Measurements from ENCODE around the gene SORBS1.

Gene SORBS1

GRCh38 chr10:95335933-95336699 lies 225.1 kb downstream of the SORBS1 start:
- no peak for DNase-seq

- DNase-seq, result no peak
Observed at GRCh38 chr10:95334805-95335144, 226.4 kb downstream of the SORBS1 start.

- no peak for DNase-seq
Observed at GRCh38 chr10:95333997-95334804, 227.0 kb downstream of the SORBS1 start.

- DNase-seq, result no peak
Observed at GRCh38 chr10:95332666-95333249, 228.4 kb downstream of the SORBS1 start.

GRCh38 chr10:95331596-95332130 lies 229.5 kb downstream of the SORBS1 start:
- no peak for DNase-seq

GRCh38 chr10:95330966-95331453 lies 230.2 kb downstream of the SORBS1 start:
- DNase-seq, result no peak

GRCh38 chr10:95329296-95329695 lies 231.9 kb downstream of the SORBS1 start:
- no peak for DNase-seq

- DNase-seq, result no peak
Observed at GRCh38 chr10:95328013-95328412, 233.2 kb downstream of the SORBS1 start.

- no peak for DNase-seq
Observed at GRCh38 chr10:95327367-95327766, 233.8 kb downstream of the SORBS1 start.

GRCh38 chr10:95326396-95326795 lies 234.8 kb downstream of the SORBS1 start:
- no peak for DNase-seq

GRCh38 chr10:95325863-95326262 lies 235.3 kb downstream of the SORBS1 start:
- no peak for DNase-seq

GRCh38 chr10:95324436-95325268 lies 236.5 kb downstream of the SORBS1 start:
- DNase-seq, result no peak

- no peak for DNase-seq
Observed at GRCh38 chr10:95321554-95322301, 239.4 kb downstream of the SORBS1 start.

GRCh38 chr10:95319239-95319638 lies 241.9 kb downstream of the SORBS1 start:
- DNase-seq, result no peak

GRCh38 chr10:95315509-95315908 lies 245.7 kb downstream of the SORBS1 start:
- DNase-seq, result no peak

GRCh38 chr10:95314192-95314918 lies 246.8 kb downstream of the SORBS1 start:
- no peak for DNase-seq

- no peak for DNase-seq
Observed at GRCh38 chr10:95312986-95313495, 248.1 kb downstream of the SORBS1 start.

GRCh38 chr10:95312257-95312656 lies 248.9 kb downstream of the SORBS1 start:
- no peak for DNase-seq

GRCh38 chr10:95309958-95310357 lies 251.2 kb downstream of the SORBS1 start:
- DNase-seq, result no peak

- no peak for DNase-seq
Observed at GRCh38 chr10:95308389-95309302, 252.5 kb downstream of the SORBS1 start.

Data from CD4-positive, alpha-beta T cell treated with Interleukin-12 subunit alpha and Interleukin-12 subunit beta, for 1 hour (primary cell).